ENCODE results near the gene CDC25C. TPM values are rescaled to one million over a fixed set of nuclear protein-coding genes. Genes with fewer than 3 reads are reported as not detected.

Gene CDC25C
- total RNA-seq, 1 donor from 2014 or later = 1.6 TPM

DNA sequence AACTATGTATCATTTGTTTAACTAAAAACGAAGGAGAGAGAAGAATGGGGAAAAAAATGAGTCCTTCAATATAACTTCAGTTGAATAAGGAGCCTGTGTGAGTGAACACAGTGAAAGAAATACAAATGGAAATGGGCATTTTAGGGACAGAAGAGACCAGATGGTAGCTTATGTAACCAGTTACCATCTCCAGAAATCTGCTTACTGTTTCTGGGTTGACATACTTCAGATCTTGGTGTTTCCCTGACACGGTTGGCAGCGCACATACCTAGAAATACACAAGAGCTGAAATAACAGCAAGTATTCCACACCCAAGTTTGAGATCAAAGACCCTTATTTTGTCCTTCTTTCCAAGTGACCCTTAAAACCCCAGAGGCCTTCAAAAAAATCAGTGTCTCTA is 42.3 kb downstream of the CDC25C start:
- H3K9me3 Mint-ChIP-seq (ENCODE audit: low read depth) = no peaks in the 10 kb centered on the region
- H3K27ac Mint-ChIP-seq (ENCODE audit: unreplicated experiment) = no peak overlapping the region
- H3K4me1 Mint-ChIP-seq (ENCODE audit: low read depth) = no peaks in the 10 kb centered on the region
- H3K36me3 Mint-ChIP-seq (ENCODE audit: low read depth) = no peaks in the 10 kb centered on the region
- TF ChIP-seq, protein P1, sequence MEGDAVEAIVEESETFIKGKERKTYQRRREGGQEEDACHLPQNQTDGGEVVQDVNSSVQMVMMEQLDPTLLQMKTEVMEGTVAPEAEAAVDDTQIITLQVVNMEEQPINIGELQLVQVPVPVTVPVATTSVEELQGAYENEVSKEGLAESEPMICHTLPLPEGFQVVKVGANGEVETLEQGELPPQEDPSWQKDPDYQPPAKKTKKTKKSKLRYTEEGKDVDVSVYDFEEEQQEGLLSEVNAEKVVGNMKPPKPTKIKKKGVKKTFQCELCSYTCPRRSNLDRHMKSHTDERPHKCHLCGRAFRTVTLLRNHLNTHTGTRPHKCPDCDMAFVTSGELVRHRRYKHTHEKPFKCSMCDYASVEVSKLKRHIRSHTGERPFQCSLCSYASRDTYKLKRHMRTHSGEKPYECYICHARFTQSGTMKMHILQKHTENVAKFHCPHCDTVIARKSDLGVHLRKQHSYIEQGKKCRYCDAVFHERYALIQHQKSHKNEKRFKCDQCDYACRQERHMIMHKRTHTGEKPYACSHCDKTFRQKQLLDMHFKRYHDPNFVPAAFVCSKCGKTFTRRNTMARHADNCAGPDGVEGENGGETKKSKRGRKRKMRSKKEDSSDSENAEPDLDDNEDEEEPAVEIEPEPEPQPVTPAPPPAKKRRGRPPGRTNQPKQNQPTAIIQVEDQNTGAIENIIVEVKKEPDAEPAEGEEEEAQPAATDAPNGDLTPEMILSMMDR (IDR thresholded peaks at IDR 0.05) = no peak
- no peak for DNase-seq (ENCODE audit: low spot score)
- no peak overlapping the region for H3K4me3 Mint-ChIP-seq (ENCODE audit: unreplicated experiment)
- no peaks in the 10 kb centered on the region for H3K27me3 Mint-ChIP-seq (ENCODE audit: low read depth)

DNA sequence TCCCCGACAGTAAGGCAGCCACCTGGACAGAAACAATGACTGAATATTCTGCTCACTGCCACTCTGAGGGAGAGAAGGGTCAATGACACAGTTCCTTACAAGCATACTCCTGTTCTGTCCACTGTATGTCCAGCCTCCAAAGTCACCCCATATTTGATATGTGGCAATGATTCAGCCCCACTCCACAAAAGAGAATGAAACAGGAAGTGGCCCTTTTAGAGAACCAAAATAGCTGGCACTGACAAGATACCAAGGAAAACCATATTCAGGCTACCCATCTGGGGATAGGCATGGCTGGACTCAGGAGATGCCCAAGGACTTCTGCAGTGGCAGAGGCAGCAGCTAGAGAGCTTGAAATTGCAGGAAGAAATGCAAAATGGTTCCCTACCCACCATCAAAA is 44.4 kb downstream of the CDC25C start:
- H3K27me3 Mint-ChIP-seq (ENCODE audit: low read depth) = no peaks in the 10 kb centered on the region
- TF ChIP-seq, protein P1 (IDR thresholded peaks at IDR 0.05) = no peak
- H3K4me3 Mint-ChIP-seq (ENCODE audit: unreplicated experiment) = no peak overlapping the region
- H3K36me3 Mint-ChIP-seq (ENCODE audit: low read depth) = no peaks in the 10 kb centered on the region
- no peak for DNase-seq (ENCODE audit: low spot score)
- no peaks in the 10 kb centered on the region for H3K9me3 Mint-ChIP-seq (ENCODE audit: low read depth)
- no peak overlapping the region for H3K27ac Mint-ChIP-seq (ENCODE audit: unreplicated experiment)
- no peaks in the 10 kb centered on the region for H3K4me1 Mint-ChIP-seq (ENCODE audit: low read depth)

DNA sequence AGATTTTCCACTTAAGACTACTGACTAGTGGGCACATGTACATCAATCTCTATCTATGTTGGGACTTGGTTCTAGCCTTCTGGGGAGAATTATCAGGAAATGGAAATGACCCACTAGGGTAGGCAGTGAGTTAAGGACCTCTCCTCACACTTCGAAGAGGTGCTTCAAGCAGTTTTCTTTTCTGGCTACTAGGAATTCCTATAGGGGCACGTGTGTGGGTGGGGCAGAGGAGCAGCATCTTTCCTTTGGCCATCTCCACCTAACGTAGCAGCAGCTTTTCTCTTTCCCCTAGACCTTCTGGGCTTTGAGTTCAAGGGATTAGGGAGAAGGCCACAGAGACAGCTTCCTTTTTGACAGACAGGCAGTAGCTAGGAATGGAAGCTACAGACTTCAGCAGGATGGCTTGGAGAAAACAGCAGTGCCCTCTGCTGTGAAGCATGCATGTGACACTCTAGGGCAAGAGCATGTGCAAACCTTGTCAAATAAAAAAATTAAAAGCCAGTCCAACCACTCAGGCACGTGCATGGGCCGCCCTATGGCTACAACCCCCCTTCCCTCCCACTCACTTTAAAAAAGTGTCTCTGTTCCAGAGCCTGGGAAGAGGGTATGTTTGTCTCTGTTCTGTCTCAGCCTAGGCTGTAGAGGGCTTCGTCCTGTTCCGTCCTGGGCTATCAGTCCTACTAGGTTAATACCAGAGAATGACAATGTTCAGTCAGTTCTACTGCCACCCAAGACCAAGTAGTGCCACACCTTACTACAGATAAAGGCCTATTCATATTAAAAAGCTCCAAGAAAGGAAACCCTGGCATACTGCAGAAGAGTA is 48.5 kb downstream of the CDC25C start:
- no peaks in the 10 kb centered on the region for H3K4me1 Mint-ChIP-seq (ENCODE audit: low read depth)
- no peak overlapping the region for H3K4me3 Mint-ChIP-seq (ENCODE audit: unreplicated experiment)
- no peak for DNase-seq (ENCODE audit: low spot score)
- H3K27me3 Mint-ChIP-seq (ENCODE audit: low read depth) = no peaks in the 10 kb centered on the region
- H3K9me3 Mint-ChIP-seq (ENCODE audit: low read depth) = no peaks in the 10 kb centered on the region
- no peaks in the 10 kb centered on the region for H3K36me3 Mint-ChIP-seq (ENCODE audit: low read depth)
- TF ChIP-seq, protein P1 (IDR thresholded peaks at IDR 0.05) = peak; percentile 81
- H3K27ac Mint-ChIP-seq (ENCODE audit: unreplicated experiment) = no peak overlapping the region

DNA sequence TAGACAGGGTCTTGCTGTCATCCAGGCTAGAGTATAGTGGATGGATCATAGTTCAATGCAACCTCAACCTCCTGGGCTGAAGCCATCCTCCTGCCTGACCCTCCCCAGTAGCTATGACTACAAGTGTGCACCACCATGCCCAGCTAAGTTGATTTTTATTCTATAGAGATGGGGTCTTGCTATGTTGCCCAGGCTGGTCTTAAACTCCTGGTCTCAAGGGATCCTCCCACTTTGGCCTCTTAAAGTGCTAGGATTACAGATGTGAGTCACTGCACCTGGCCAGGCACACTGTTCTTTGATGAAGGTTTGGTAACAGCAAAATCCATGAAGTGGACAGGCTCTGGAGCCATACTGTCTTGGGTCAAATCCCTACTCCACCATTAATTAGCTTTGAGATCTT is 50.7 kb downstream of the CDC25C start:
- TF ChIP-seq, protein P1 (IDR thresholded peaks at IDR 0.05) = no peak

DNA sequence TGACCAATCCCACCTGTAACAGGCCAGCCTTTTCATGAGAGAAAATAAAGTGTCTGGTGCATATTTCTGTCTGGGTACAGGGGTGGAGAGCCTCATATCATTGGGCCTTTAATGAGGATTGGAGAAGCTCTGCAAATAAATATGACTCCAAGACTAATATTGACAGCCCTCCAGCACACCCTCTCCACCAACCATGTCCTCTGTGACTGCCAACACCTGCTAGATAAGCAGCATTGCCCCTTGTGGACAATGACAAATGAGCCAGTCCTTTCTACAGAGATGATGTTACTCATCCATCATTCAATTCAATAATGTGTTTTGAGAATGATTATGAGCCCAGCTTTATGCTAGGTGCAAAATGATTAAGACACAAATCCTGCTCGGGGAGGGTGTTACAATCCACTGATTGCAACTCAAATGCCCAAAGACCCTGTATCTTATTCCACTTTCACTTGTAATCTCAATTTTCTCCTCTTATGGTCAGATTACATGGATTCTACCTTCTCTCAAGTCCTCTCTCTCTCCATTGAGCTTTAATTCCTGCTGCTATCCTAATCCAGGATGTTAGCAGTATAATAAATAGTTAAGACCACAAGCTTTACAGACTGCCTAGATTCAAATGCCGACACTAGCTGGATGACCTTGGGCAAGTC is 55.1 kb downstream of the CDC25C start:
- H3K36me3 Mint-ChIP-seq (ENCODE audit: low read depth) = no peaks in the 10 kb centered on the region
- H3K9me3 Mint-ChIP-seq (ENCODE audit: low read depth) = no peaks in the 10 kb centered on the region
- H3K27me3 Mint-ChIP-seq (ENCODE audit: low read depth) = peaks cover 2% of the 10 kb centered on the region
- no peak overlapping the region for H3K27ac Mint-ChIP-seq (ENCODE audit: unreplicated experiment)
- no peak overlapping the region for H3K4me3 Mint-ChIP-seq (ENCODE audit: unreplicated experiment)
- TF ChIP-seq, protein P1 (IDR thresholded peaks at IDR 0.05) = no peak
- no peak for DNase-seq (ENCODE audit: low spot score)
- H3K4me1 Mint-ChIP-seq (ENCODE audit: low read depth) = peaks cover 7% of the 10 kb centered on the region

More for the DNA sequence above, 50.7 kb downstream of the CDC25C start:
- no peaks in the 10 kb centered on the region for H3K4me1 Mint-ChIP-seq (ENCODE audit: low read depth)
- H3K9me3 Mint-ChIP-seq (ENCODE audit: low read depth) = no peaks in the 10 kb centered on the region
- no peaks in the 10 kb centered on the region for H3K27me3 Mint-ChIP-seq (ENCODE audit: low read depth)
- H3K4me3 Mint-ChIP-seq (ENCODE audit: unreplicated experiment) = no peak overlapping the region
- DNase-seq (ENCODE audit: low spot score) = no peak
- no peak overlapping the region for H3K27ac Mint-ChIP-seq (ENCODE audit: unreplicated experiment)
- no peaks in the 10 kb centered on the region for H3K36me3 Mint-ChIP-seq (ENCODE audit: low read depth)
